Measurements from ENCODE around the gene DNAH7. TPM values are rescaled to one million over a fixed set of nuclear protein-coding genes. Genes with fewer than 3 reads are reported as not detected.

The DNAH7 gene
- polyA plus RNA-seq, 5 donors = 2.7 to 7.4 (median 5.0) TPM

DNA sequence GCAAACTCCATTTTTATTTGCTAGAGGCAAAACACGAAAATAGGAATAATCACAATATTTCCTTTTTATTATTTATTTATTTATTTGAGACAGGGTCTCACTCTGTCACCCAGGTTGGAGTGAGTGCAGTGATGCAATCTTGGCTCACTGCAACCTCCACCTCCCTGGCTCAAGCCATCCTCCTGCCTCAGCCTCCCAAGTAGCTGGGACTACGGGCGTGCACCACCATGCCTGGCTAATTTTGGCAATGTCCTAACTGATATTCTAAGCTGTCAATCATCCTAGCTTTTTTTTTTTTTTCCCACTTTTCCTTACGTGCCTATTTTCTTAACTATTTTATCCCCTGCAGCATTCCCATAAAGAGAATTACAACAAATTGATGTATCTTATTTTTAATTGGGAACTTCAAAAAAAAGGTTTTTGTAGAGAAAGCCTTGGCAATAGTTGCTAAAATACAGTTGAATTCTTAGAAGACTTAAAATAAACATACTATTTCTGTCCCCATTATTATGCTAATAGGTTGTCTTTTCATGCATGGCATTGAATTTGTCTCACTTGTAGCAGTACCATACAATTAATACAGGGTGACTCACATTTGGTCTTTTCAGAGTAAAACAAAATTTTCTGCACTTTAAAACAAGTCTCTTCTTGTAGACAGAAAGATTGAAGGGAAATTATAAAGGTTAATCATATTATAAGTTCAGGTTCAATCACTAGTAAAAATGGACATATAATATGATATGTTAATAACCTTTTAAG, 258.1 kb downstream of the DNAH7 start:
- DNase-seq = no peak

DNA sequence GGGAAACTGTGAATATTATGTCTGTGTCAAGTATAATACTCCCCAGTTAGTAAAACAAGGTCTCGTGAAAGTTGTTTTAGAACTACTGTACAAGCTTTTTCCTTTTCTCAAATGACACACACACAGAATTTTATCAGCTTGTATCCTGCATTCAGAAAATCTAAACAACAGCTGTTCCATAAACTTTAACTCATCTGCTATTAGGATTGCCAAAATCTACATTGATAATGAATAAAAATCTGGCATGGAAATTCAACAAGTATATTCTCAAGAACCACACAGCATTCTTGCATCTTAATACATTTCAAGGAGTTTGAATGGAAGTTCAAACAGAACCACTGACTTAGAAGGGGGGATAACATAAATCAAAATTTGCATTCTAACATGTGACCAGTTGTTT, 260.4 kb downstream of the DNAH7 start:
- peak in 1 of 2 donors; percentile 17 for DNase-seq

DNA sequence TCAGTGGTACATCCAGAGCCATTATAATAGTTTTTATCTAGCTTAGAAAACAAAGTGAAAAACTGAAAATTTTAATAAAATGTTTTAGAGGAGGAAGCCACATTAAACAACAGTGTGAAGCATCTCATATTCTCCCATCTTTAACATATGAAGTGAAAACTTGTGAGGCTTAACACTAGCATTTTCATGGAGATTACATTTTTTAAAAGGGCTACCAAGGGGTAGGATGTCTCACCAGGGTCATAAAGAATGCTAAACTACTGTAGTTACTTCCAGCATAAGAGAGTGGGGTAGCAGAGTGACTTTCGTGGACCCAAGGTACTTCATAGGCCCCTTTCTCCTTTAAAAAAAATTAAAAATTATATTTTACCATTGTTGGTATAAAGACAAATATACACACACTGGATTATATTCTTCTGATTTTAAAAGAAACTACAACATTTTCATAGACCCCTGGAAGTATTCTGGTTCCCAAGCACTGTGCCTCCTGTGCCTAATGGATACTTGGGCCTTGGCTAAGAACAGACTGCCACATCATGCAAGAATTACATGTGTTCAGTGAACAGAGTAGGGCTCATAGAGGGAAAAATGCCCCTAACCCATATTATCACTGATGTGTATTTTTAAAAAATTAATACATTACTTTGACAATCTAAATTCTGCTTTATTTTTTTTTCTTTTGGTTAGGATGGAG, 263.2 kb downstream of the DNAH7 start:
- no peak for DNase-seq

DNA sequence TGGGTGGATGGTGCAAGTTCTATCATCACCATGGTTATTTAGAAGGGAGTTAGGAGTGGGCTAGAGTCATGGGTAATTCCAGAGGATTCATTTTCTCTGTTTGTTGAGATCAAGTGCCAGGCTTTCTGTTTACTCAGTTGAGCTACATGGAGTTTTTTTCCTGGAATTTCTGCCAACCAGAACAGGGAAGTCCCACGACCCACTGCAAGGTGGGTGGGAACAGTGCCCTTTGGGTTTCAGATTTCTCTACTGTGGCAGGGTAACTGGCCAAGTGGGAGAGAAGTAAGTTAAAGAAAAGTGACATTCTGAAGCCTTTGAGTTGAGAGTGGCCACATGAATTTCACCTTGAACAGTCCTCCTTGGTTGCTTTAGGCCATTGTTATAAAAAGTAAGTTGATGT, 272.8 kb downstream of the DNAH7 start:
- DNase-seq = no peak

DNA sequence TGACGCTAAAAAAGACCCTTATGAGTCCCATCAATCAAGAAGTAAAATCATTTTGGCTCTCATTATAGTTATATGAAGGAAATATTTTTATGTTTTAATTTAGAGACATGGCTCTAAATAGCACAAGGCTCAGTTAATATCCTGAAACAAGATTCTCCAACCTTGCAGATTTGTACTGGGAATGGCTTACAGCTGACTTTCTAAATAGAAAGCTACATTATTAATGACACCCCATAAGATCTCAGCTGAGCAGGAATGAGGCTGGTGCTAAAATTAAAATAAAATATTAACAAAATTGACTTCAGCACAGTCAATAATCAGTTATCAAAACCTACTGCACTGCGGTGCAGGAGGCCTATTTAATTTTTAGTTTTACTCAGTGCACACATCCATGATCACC, 274.8 kb downstream of the DNAH7 start:
- no peak for DNase-seq

GRCh38 chr2:195782156-195782555, 286.5 kb downstream of the DNAH7 start:
- DNase-seq = no peak

GRCh38 chr2:195779491-195779890, 289.1 kb downstream of the DNAH7 start:
- DNase-seq = no peak

DNA sequence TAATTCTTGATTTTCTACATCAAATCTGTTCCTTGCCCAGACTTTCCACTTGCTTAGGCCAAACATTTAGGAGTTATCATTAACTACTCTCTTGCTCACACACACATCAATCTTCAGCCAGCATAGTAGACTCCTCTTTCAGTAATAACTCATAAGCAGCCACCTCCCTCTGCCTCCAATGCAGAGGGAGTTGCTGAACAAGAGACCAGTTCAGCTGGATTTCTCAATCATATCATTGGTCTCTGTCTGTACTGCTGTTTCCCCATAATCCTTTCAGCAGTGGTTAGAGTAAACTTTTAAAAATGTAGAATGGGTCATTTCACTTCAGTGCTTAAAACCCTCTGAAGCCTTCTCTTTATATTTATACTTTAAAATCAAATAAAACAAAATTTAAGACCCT, 298.7 kb downstream of the DNAH7 start:
- DNase-seq = no peak

DNA sequence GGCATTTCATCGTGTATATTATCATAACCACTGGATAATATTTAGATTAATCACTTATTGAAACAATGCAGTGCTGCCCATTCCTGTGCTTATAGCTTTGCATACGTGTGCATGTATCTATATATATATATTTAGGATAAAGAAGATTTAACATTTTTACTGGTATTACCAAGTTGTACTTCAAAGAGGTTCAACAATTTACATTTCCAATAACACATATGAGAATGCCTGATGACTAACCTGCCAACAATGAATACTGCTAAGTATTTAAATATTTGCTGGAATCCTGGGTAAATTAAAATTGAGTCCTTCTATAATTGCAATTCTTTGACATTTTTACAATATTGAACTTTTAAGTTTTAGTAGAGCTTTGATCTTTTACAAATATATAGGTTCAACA, 300.2 kb downstream of the DNAH7 start:
- no peak for DNase-seq

GRCh38 chr2:195766691-195767090, 301.9 kb downstream of the DNAH7 start:
- DNase-seq = no peak

DNA sequence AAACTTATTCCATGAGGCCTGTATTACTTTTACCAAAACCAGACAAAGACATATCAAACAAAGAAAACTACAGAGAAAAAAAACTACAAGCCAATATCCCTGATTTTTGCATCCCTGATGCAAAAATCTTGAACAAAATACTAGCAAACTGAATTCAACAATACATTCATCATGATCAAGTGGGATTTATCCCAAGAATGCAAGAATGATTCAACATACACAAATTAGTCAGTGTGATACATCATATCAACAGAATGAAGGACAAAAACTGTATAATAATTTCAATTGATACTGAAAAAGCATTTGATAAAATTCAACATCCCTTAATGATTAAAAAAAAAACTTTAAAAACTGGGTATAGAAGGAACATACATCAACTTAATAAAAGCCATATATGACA, 304.8 kb downstream of the DNAH7 start:
- DNase-seq = no peak

GRCh38 chr2:195759877-195760276, 308.8 kb downstream of the DNAH7 start:
- DNase-seq = no peak

- no peak for DNase-seq
Measured at GRCh38 chr2:195758846-195759245, 309.8 kb downstream of the DNAH7 start.

DNA sequence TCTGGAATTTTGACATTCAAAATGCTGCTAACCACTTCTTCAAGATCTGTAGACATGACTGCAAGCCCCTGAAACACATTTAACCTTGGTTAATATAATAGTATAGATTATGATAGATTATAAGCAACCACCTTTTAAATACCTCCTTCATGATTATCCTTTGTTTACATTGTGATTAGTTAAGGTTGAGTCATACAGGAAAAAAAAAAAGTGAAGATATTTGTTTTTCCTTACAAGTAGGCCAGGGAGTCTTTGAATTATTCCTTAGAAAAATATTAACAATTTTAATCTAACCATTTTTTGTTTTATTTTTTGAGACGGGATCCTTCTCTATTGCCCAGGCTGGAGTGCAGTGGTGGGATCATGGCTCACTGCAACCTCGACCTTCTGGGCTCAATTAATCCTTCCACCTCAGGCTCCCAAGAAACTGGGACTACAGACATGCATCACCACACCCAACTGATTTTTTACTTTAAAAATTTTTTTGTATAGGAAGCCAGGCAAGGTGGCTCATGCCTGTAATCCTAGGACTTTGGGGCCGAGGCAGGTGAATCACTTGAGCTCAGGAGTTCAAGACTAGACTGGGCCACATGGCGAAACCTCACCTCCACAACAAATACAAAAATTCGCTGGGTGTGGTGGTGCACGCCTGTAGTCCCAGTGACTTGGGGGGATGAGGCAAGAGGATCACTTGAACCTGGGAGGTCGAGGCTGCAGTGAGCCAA, 312.3 kb downstream of the DNAH7 start:
- DNase-seq = no peak

- no peak for DNase-seq
Measured at GRCh38 chr2:195741191-195741590, 327.4 kb downstream of the DNAH7 start.

- DNase-seq = peak; percentile 14 to 34
Measured at GRCh38 chr2:195737511-195738325, 330.9 kb downstream of the DNAH7 start.

DNA sequence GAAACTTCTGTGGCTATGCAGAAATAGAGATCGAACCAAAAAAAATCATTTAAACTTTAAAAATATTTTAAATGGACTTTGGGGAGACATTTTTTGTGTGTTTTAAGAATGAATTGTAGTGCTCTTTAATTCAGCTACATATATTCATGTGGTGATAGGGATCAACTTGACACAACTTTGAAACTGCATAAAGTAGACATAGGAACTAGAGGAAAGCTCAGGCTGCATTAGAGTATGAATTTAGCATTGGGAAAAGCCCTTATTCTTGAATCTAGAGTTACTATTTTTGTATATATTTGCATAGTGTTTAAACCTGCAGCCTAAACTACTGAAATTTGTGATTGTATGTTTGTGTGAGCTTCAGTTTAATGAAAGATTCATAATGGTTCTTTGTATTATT, 333.3 kb downstream of the DNAH7 start:
- no peak for DNase-seq

DNA sequence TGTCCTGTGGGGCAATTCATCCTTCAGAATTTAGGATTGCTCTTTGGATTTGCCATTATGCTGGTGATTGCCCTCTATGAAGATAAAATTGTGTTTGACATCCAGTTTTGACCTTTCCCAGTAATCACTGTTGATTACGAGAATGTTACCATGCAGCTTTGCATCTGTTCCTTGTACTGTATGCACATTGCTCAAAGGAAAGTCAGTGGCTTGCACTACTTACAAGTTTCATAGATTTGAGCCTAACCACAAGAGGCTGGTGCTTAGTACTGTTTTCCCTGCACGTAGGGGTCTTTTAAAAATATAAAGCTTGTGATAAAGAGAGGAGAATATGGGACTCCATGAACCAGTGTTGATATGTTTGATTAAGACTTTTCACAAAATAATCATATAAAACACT, 333.7 kb downstream of the DNAH7 start:
- no peak for DNase-seq

DNA sequence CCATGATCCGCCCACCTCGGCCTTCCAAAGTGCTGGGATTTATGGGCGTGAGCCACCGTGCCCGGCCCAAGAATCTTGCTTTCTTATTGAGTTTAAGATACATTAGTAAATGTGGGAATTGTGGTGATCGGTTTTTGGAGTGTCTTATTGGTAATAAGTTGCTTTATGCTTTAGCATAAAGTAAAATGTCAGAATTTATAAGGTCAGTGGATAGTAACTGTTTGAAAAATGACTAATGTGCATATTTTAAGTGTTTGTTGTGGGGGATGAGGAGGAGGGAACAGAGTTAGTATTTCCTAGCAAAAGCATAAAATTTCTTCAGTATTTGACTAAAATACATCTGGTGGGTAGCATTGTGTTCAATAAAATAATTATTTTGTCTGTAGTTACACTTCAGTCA, 334.2 kb downstream of the DNAH7 start:
- DNase-seq = no peak

GRCh38 chr2:195733831-195734230, 334.8 kb downstream of the DNAH7 start:
- no peak for DNase-seq

- no peak for DNase-seq
Measured at GRCh38 chr2:195732574-195732973, 336.1 kb downstream of the DNAH7 start.

- DNase-seq = no peak
Measured at GRCh38 chr2:195730912-195731311, 337.7 kb downstream of the DNAH7 start.
